NCI-H2196 (cell line): Measurements from ENCODE around the gene FBLN2.

Experiments used
- DNase-seq: peaks from one replicate; lab custom pipeline; 2025; ENCODE audit not compliant: unreplicated experiment; lab: John Stamatoyannopoulos, UW

FBLN2 gene

DNA sequence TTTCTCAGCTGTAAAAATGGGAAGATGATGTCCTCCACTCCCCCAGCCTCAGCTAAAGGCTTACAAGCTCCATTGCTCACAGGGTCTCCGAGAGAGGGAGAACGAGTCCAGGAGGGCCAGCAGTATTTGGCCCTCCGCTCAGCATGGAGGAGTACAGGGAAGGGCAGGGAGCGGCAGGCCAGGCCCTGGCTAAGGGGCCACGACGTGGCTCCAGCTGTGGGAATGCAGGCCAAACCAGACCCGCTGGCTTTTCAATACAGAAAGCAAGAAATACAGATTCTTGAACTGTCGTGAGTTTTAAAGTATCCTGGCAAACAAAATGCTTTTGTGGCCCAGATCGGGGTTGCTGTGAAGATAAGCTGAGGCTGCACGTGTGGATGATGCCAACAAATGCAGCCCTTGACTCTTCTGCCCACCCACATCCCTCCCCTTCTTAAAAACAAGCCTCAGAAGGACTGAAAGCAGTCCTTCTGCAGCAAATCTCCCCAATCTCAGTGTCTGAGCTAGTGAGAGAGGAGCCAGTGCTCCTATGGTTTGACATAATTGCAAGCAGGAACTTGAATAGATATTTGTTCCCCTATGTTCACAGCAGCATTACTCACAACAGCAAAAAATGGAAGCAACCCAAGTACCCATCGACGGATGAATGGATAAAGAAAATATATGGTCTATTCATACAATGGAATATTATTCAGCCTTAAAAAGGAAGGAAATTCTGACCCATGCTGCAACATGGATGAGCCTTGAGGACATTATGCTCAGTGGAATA, 18.5 kb upstream of the FBLN2 start:
- DNase-seq, result no peak

DNA sequence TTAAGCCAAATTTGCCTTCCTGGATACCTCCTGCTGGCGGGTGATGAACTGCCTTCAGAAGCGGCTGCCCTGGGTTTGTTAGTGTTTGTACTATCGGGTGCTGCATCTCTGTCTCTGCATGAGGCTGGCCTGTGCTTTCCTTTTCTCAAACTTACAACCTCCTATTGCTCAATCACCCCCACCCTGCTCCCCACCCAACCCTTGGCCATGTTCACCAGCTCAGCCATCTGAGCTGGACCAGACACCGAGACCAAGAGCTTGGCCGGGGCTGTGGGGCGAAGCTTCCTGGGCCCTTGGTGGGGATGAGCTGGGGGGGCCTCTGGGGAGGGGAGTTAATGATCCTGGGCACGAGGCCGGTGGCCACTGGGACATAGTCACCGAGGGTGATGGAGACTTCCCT, 16.8 kb upstream of the FBLN2 start:
- no peak for DNase-seq

DNA sequence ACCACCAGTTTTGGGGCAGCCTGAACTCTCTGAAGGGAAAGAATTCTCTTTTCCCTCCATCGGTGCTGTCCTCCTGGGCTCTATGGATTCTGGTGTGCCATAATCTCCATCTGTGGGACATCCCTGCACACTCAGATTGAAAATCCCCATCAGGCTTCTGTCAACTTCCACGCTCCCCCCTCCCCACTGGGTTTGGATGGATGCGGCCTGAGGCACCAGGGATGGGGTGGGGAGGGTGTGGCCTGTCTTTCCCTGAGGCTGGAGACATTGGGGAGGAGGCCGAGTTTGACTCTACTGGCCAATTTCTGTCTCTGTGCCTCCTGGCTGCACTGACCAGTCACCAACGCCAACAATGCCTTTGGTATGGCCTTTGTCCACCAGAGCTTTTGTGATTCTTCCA, 16.3 kb upstream of the FBLN2 start:
- DNase-seq, result no peak

DNA sequence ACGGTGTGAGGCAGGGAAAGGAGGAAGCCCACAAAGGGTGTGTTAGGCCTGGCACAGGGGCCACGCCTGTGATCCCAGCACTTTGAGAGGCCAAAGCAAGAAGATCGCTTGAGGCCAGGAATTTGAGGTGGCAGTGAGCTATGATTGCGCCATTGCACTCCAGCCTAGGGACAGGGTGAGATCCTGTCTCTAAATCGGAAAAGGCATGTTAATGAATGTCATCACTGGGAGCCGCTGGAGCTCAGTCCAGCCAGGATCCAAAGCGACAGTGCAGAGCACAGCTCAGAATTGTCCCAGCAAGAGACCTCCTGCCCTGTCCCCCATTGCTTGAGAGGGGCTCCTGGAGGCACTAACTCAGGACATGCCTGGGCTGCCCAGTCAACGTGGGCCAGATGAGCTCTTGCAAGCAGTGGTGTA, 15.0 kb upstream of the FBLN2 start:
- DNase-seq, result no peak

DNA sequence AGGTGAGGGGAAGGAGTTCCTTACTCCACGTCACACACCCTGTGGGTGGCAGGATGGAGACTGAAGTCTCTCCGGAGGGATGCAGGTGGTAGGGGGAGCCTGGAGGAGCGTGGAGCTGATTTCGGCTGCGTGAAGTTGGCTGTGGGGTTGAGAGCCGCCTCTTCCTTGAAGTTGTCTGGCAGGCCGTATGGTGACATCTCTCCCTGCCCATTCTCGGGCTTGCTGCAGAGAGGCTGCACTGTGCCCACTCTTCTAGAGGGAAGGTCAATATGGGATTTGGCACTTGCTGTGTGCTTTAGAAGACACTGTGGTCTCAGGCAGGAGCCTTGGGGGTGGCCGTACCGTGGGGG, 13.4 kb upstream of the FBLN2 start:
- DNase-seq, result no peak

DNA sequence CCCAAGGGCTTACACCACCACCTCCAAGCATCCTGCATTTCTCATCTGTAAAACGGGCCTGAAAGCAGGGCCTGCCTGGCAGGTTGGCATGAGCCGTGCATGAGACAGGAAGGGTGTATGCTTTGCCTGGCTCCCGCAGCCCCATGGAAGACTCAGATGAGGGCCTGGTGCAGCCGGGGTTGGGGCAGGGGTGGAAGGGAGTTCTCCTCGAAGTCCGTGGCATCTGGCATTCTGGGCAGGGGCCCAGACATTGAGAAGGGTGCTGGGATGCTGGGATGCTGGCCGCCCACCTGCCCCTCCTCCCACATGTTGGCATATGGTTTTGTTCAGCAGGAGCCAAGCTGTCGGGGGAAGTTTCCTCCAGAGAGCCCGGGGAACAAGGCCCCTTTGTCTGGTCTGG, 13.0 kb upstream of the FBLN2 start:
- no peak for DNase-seq

DNA sequence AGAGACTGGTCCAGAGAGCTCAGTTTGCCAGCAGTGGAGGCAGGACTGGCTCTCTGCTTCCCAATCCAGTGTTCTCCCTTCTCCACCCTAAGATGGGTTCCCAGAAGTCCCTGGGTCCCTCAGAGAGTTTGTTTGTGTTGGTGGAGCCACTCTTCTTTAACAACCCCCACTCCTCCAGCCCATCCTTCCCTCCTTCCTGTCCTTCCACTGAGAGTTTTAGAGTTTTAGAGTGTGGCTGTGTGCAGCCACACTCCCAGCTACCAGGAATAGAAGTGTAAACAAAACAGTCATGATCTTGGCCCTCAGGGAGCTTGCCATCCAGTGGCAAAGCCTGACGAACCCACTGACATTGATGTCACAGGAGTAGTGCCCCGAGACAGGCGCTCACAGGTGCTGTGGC, 12.5 kb upstream of the FBLN2 start:
- no peak for DNase-seq

DNA sequence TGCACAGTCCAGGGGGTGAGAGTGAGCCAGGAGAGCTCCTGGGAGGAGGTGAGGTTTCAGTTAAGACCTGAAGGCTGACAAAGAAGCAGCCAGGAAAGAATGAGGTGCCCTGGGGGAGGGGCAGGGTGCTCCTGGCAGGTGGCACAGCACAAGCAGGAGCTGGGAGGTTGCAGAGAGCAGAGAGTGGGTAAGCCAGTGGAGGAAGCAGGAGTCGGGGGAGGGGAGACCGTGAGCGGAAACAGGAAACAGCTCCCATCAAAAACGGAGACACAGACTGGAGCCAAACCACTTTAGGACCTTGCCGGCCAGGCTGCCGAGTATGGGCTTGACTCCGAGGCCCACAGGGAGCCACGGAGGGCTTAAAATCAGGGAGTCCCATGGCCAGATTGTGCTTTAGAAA, 12.1 kb upstream of the FBLN2 start:
- no peak for DNase-seq

DNA sequence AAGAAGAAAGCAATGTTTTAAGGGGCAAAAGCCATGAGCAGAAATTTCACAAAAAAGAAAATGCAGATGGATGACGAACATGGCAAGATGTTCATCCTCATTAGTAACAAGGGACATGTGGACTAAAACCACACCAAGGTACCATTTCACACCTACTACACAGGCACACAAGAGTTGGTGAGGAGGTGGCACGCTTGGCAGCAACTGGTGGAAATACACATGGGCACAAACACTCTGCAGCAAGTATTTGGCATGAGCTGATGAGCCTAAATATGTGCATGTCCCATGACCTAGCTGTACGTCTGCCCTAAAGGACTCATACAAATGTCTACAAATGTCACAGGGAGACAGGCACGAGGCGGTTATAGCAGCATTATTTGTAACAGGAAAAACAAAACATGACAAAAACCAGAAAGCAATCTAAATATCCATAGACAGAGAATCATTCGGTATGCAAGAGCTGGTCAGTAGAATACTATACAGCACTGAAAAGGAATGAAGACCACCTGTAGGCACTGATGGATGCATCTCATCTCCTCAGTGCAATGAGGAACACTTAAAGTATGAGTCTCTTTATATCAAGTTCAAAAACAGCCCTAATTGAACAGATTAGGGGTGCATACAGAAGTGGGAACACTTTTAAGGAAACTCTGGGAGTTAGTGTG, 11.5 kb upstream of the FBLN2 start:
- DNase-seq, result no peak

DNA sequence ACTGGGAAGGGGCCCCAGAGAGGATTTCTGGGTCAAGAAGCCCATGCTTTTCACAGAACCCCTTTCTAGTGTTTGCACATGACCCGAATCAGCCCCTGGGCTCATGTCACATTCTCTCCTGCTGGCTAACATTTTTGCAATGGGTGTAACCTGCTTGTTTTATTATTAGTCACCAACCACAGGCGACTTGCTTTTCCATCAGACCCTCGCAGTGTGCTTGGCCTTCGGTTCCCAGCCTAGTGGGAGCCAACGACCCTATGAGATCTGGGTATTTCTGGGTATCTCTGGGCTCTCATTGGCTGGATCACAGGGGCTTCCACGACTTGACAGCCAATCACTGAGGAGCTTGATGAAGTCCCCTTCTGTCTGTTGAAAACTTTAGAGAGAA, 11.0 kb upstream of the FBLN2 start:
- DNase-seq, result no peak

DNA sequence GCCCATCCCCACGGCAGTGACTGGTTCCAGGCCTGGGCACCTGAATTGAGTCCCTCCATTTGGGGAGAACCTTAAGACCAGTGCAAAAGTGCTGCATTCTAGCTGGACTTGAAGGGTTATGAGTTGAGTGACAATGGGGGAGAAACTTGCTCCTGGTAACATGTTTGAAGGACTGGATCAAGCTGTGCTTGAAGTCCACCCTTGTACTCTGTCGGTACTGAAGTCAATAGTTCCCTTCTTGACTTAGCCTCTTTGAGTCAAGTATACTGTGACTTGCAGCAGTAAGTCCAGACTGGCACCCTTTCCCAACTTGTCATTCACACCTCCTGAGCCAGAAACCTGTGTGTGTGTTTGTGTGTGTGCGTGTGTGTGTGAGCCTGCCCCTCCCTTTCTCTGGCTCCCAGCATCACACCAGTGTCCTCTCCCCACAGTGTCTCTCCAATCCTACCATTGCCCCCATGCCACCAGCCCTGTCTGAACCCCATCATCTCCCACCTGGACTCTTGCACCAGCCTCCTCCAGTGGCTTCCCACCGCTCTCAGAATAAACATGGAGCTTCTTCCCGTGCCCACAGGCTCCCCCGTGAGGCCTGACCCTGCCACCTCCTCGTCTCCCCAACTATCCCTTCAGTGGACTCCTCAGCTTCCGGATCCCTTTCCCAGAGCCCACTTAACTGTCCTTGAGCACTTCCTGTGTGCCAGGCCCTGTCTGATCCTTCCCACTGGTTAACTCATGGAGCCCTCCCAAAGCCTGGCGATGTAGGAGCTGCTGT, 10.2 kb upstream of the FBLN2 start:
- DNase-seq, result no peak

DNA sequence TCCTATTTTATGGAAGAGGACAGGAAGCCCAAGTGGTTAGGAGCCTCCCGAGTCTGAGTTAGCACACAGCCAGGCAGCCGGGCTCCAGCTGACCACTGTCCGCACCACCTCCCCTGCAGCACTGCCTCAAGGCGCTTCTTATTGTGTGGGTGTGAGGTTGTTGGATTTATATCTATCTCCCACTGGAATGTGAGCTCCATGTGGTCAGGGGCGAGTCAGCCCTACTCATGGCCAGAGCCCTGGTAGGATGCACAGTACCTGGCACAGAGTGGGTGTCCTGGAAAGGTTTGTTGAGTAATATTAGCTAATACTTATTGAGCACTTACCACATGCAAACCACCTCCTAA, 9.7 kb upstream of the FBLN2 start:
- no peak for DNase-seq

DNA sequence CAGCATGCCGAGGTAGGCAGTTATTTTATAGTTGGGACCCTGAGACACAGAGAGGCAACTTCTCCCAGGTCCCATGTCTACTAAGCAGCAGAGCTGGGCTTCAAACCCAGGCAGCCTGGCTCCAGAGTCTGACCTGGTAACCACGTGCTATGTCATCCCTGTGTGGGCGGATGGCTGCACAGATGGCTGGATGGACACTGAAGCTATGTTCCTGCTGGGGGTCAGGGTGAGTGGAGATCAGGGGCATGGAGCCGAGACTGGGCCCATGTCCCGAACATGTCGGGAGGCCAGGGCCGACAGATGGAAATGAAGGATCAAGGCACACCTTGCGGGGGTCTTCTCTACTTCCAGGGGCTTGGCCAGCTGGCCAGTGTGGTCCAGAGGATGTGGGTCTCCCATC, 9.3 kb upstream of the FBLN2 start:
- no peak for DNase-seq

DNA sequence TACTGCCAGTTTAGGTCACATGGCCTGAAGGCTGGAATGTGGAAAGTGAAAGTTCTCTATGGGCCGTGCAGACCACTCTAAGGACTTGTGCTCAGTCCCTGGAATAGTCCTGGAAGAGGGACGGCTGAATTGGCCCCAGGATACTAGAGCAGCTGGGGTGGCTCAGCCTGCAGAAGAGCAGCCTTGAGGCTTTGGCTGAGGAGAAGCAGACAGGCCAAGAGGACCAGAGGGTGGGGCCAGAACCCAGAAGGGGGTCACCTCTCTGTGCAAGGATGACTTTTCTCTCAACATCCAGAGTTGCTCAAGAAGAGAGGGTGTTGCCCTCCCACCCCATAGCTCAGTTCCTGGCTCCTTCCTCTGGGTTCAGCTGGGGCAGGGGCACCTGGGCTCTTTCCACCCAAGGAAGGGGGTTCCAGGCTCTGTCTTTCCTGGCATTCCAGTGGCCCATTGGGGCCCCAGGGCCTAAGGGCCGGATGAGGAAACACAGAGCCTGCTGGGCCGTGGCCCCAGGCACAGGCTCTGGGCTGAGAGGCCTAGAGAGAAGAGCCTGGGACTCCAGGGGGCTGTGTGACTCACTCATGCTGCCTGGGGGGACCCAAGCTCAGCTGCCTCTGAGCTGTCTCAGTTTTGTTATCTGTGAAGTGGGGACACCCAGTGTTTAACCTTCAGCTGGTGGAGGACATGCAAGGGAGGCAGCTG, 8.5 kb upstream of the FBLN2 start:
- no peak for DNase-seq

DNA sequence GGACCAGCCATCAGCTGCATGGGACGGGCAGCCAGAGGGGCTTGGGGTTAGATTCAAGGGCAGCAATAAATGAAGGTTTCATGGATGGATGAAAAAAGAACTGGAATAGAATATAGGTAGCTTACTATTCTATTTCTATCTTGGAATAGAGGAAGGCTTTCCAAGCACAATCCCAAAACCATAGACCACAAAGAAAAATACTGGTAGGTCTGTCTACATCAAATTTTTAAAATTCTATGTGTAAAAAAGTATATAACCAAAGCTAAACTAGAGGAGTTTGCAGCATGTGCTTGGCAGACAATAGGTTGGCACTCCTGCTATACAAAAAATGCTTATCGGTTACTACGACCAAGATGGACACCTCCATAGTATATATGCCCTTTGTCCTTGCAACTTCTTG, 7.2 kb upstream of the FBLN2 start:
- DNase-seq, result no peak

DNA sequence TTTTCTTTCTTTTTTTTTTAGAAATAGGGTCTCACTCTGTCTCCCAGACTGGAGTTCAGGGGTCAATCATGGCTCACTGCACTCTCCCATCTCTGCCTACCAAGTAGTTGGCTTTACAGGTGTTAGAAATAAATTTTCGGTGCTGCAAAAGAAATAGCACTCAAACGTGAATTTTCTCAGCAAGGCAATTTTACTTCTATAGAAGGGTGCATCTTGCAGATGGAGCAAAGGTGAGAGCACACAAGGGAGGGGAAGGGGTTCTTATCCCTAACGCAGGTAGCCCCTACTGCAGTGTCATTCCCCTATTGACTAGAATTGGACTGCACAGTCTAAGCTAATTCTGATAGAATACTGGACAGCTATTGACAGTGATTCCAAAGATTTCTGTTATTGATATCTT, 6.8 kb upstream of the FBLN2 start:
- DNase-seq, result no peak

DNA sequence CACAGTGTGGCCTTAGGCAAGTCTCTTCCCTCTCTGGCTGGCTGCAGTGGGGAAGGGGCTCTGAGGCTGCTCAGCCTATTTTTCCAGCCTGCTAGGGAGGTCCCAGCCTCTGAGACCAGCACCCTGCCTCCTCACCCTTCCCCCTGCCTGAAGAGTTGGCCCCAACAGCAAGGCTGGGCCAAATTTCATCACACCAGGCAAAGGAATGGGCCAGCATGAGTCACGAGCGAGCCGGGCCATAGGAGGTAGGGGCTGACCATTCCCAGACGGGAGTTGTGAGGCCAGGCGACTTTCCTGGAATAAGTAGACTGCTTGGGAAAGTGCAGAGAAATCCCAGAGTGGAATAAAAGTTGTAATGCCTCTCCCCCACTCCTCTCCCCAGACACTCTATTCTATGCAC, 5.7 kb upstream of the FBLN2 start:
- no peak for DNase-seq

DNA sequence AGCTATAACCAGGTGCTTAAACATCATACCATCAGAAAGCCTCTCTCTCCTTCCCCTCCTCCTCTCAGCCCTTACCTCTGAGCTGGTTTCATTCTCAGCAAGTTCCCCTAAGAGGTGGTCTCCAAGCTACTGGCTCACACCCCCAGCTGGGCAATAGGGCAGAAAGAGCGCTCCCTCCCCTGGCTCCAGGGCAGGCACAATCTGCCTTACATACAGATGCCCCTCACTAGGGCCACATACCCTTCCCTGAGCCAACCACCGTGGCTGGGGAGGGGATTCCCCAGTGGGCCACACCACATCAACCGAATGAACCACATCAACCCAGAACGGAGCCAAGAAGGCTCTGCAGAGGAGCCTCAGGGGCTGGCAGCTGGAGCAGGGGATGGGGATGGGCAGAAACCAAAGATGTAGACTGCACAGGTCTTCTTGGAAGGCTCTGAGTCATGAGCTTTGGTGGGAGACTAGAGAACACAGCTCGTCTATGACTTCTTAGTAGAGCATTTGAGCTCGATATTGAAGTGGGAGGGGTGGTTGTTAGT, 4.6 kb upstream of the FBLN2 start:
- DNase-seq, result no peak

DNA sequence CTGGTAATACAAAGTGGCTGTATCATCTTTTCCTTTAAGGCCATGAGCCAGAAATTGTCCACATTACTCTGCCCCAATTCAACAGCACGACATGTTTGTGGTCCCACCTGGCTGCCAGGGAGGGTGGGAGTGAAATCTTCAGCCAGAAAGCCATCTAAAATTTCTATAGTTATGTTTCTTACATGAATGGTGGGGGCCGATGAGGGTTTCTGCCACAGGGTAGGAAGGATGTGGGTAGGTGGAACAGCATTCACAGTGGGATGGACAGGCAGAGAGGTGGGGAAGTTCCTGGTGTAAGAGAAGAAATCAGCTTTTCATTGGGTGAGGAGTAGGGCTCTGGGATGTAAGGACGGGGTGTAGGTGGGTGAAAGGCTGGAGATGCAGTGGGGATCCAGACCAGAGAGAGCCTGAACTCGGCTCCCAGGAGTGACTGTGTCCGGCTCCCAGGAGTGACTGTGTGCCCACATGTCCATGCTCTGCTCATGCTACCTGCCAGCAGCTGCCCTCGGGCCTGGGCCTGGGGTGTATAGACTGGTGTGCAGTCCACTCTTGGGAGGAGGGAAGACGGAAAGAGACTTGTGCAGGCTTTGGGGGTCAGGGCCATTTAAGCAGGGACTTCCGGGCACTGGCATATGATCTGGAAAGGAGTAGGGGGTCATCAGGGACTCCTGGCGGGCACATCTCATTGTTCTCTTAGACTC, 3.8 kb upstream of the FBLN2 start:
- DNase-seq, result no peak

DNA sequence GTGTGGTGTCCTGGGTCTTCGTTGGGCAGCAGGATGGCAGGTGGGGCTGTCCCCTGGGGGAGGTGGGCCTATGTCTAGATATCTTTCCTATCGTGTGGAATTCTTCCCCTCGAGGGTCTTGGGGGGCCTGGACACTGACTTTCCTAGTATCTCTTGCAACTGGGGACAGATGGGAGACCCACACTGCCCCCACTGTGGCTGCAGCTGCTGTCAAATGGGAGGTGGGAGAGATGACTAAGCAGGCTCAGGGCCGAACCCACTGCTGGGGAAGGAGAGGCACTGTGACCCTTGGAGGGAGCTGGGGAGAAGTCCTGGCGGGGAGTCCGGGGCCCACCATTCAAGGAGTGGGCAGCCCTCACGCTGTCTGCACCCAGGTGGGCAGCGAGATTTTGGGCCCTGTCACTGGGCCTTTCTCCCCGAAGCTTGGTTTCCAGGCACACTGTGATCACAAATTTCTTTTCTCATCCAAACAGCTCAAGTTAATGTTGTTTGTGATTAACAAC, 2.9 kb upstream of the FBLN2 start:
- DNase-seq, result no peak

DNA sequence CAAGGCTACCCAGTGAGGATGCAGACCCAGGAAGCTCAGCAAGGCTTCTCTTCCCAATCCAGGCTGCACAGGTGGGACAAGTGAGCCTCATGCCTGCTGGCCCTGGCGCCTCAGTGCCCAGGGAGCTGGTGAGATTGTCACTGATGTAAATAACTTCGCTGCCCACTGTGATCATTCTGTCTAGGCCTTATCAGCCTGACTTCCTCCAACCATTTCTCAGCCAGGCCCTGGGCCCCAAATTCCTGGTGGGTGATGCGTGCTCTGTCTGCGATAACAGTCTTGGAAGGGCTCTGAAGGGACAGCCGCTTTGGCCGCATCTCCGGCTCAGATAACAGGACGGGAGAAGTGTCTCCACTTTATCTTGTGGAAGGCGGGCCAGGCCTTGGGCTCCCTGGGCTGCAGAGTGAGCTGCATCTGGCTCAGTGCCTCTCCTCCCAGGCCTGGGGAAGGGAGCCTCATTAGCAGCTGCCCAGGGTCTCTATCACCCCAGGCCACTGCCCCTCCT, 2.2 kb upstream of the FBLN2 start:
- DNase-seq, result no peak
